Naive B cell (primary cell): ENCODE results near the gene SFMBT2. TPM values are rescaled to one million over a fixed set of nuclear protein-coding genes. Genes with fewer than 3 reads are reported as not detected.

Source experiments
- ATAC-seq, 2 donors: fragments of 150-1000 bp; cut with Tn5 transposase; 2 replicates each; pipeline ENCODE4 v1.10.0; 2021; ENCODE audit warnings: low read depth in 2 of 2, mild to moderate bottlenecking in 2 of 2, moderate library complexity in 2 of 2
- DNase-seq: peaks from one replicate; pipeline ENCODE4 v3.0.0; 2022
- H3K27ac Mint-ChIP-seq, 6 donors: one replicate each; pipeline ENCODE4 v1.8.0; 2020 to 2022; ENCODE audit warnings: mild to moderate bottlenecking in 6 of 6, mixed read lengths in 6 of 6, moderate library complexity in 5 of 6, inconsistent platforms in 2 of 6
- H3K27me3 Mint-ChIP-seq, 3 donors: one replicate each; pipeline ENCODE4 v1.8.0; 2021 to 2022; ENCODE audit warnings: mixed read lengths in 3 of 3, mild to moderate bottlenecking in 1 of 3
- H3K36me3 Mint-ChIP-seq, 2 donors: one replicate each; pipeline ENCODE4 v1.8.0; 2020 to 2022; ENCODE audit warnings: mixed read lengths in 2 of 2, inconsistent platforms in 1 of 2, mild to moderate bottlenecking in 1 of 2
- H3K4me1 Mint-ChIP-seq, 3 donors: one replicate each; pipeline ENCODE4 v1.8.0; 2020 to 2022; ENCODE audit warnings: mixed read lengths in 3 of 3, inconsistent platforms in 1 of 3, mild to moderate bottlenecking in 1 of 3, moderate library complexity in 1 of 3
- H3K4me3 Mint-ChIP-seq, 8 donors: one replicate each; pipeline ENCODE4 v1.8.0; 2020 to 2022; ENCODE audit warnings: mild to moderate bottlenecking in 8 of 8, mixed read lengths in 8 of 8, moderate library complexity in 8 of 8, inconsistent platforms in 2 of 8
- H3K9me3 Mint-ChIP-seq, 7 donors: one replicate each; pipeline ENCODE4 v1.8.0; 2020 to 2022; ENCODE audit warnings: mixed read lengths in 7 of 7, mild to moderate bottlenecking in 5 of 7, inconsistent platforms in 2 of 7, moderate library complexity in 1 of 7
- polyA plus RNA-seq, 6 donors: library from polyadenylated mRNA; unstranded; fragments of 300-500 nt; fragmentation: Illumina TruSeq; gene quantifications; one replicate each; pipeline ENCODE4 v1.2.3, GENCODE V29; 2021; ENCODE audit warnings: low read depth in 6 of 6

Gene SFMBT2
- polyA plus RNA-seq, 6 donors from 2014 or later, result 1.0 to 2.3 (median 2.0) TPM; not detected in 1

- H3K4me1 Mint-ChIP-seq, result peaks cover 5 to 8% (median 6%) of the 10 kb centered on the region in 3 donors
- ATAC-seq, result no peak
- peak overlapping the region in 1 of 8 donors; percentile 61 for H3K4me3 Mint-ChIP-seq
- peaks cover 5 to 37% (median 32%) of the 10 kb centered on the region in 3 donors for H3K27me3 Mint-ChIP-seq
- H3K27ac Mint-ChIP-seq, result no peak overlapping the region
- peaks cover 0 to 5% (median 2%) of the 10 kb centered on the region in 7 donors for H3K9me3 Mint-ChIP-seq
- no peak for DNase-seq
- peaks cover 0 to 21% of the 10 kb centered on the region in 2 donors for H3K36me3 Mint-ChIP-seq
Observed at GRCh38 chr10:7136016-7136415, 274.8 kb downstream of the SFMBT2 start.

- peaks cover 5 to 41% (median 35%) of the 10 kb centered on the region in 3 donors for H3K27me3 Mint-ChIP-seq
- H3K9me3 Mint-ChIP-seq, result peaks cover 0 to 5% (median 1%) of the 10 kb centered on the region in 7 donors
- DNase-seq (no peak), ATAC-seq (no peak)
- H3K36me3 Mint-ChIP-seq, result peaks cover 0 to 21% of the 10 kb centered on the region in 2 donors
- H3K27ac Mint-ChIP-seq, result no peak overlapping the region
- H3K4me1 Mint-ChIP-seq, result peaks cover 5 to 8% (median 6%) of the 10 kb centered on the region in 3 donors
- peak overlapping the region in 1 of 8 donors; percentile 10 for H3K4me3 Mint-ChIP-seq
Observed at GRCh38 chr10:7135188-7135587, 275.6 kb downstream of the SFMBT2 start.

GRCh38 chr10:7134448-7134847, 276.4 kb downstream of the SFMBT2 start:
- Mint-ChIP-seq H3K4me3 (no peak overlapping the region), H3K27me3 (peaks cover 5 to 41% (median 35%) of the 10 kb centered on the region in 3 donors), H3K36me3 (peaks cover 0 to 21% of the 10 kb centered on the region in 2 donors), H3K27ac (no peak overlapping the region), H3K9me3 (peaks cover 0 to 5% (median 1%) of the 10 kb centered on the region in 7 donors), H3K4me1 (peaks cover 5 to 8% (median 6%) of the 10 kb centered on the region in 3 donors)
- ATAC-seq (peak in 1 of 2 donors; percentile 60), DNase-seq (no peak)

DNA sequence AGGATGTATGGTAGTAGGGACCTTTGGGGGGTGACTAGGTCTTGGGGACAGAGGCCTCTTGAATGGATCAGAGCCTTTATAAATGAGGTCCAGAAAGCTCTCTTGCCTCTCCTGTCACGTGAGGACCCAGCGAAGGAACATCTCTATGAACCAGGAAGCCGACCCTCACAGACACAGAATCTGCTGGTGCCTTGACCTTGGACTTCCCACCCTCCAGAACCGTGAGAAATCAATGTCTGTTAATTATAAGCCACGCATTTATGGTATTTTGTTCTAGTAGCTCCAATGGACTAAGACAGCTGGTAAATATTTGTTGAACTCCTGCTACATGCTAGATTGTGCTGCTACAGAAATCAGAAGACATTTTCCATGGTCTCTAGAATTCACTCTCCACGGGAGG, 276.9 kb downstream of the SFMBT2 start:
- no peak overlapping the region for H3K4me3 Mint-ChIP-seq
- H3K9me3 Mint-ChIP-seq, result peaks cover 0 to 5% (median 1%) of the 10 kb centered on the region in 7 donors
- H3K36me3 Mint-ChIP-seq, result peaks cover 0 to 21% of the 10 kb centered on the region in 2 donors
- ATAC-seq (no peak), DNase-seq (no peak)
- H3K27me3 Mint-ChIP-seq, result peaks cover 5 to 41% (median 35%) of the 10 kb centered on the region in 3 donors
- H3K27ac Mint-ChIP-seq, result no peak overlapping the region
- peaks cover 5 to 8% (median 6%) of the 10 kb centered on the region in 3 donors for H3K4me1 Mint-ChIP-seq

GRCh38 chr10:7133278-7133677, 277.6 kb downstream of the SFMBT2 start:
- DNase-seq (no peak), ATAC-seq (no peak)
- Mint-ChIP-seq H3K4me3 (no peak overlapping the region), H3K9me3 (peaks cover 0 to 8% (median 1%) of the 10 kb centered on the region in 7 donors), H3K36me3 (peaks cover 0 to 21% of the 10 kb centered on the region in 2 donors), H3K27ac (no peak overlapping the region), H3K27me3 (peaks cover 5 to 41% (median 35%) of the 10 kb centered on the region in 3 donors), H3K4me1 (peaks cover 5 to 8% (median 6%) of the 10 kb centered on the region in 3 donors)

DNA sequence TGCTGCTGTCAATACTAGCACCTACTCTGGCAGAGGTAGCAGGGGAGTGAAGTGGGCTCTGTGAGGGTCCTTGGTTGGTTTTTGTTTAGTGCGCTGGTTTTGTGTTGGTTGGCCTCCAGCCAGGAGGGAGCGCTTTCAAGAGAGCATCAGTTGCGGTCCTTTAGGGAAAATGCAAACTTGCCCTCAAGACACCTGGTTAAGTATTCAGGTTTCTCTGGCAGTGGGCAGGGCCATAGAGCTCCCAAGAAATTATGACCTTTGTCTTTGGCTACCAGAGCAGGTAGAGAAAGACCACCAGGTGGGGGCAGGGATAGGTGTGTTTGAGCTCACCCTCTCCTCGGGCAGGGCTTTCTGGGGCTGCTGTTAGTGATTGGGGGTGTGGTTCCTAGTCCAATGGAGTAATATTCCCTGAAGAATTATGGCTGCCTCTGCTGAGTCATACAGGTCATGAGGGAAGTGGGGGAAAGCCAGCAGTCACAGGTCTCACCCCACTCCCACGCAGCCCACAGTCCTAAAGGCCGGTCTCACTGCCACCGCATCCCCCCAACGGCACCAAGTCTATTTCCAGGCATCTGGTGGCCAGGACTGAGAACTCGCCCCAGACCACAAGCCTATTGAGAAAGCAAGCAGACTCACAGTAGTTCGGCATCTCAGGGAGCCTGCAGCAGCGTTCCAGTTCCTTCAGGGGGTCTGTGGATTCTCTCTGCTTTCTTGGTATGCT, 280.5 kb downstream of the SFMBT2 start:
- H3K27me3 Mint-ChIP-seq, result peaks cover 5 to 26% (median 22%) of the 10 kb centered on the region in 3 donors
- H3K4me3 Mint-ChIP-seq, result no peak overlapping the region
- ATAC-seq, result no peak
- no peak for DNase-seq
- H3K36me3 Mint-ChIP-seq, result peaks cover 0 to 9% of the 10 kb centered on the region in 2 donors
- H3K4me1 Mint-ChIP-seq, result peaks cover 5 to 8% (median 6%) of the 10 kb centered on the region in 3 donors
- no peak overlapping the region for H3K27ac Mint-ChIP-seq
- peaks cover 0 to 8% (median 0%) of the 10 kb centered on the region in 7 donors for H3K9me3 Mint-ChIP-seq

GRCh38 chr10:7123774-7124173, 287.1 kb downstream of the SFMBT2 start:
- no peak overlapping the region for H3K27ac Mint-ChIP-seq
- peaks cover 4 to 8% (median 6%) of the 10 kb centered on the region in 3 donors for H3K4me1 Mint-ChIP-seq
- no peaks in the 10 kb centered on the region for H3K36me3 Mint-ChIP-seq
- no peak overlapping the region for H3K4me3 Mint-ChIP-seq
- H3K27me3 Mint-ChIP-seq, result peaks cover 0 to 9% (median 8%) of the 10 kb centered on the region in 3 donors
- ATAC-seq (no peak), DNase-seq (no peak)
- H3K9me3 Mint-ChIP-seq, result peaks cover 0 to 4% (median 0%) of the 10 kb centered on the region in 7 donors

- Mint-ChIP-seq H3K36me3 (no peaks in the 10 kb centered on the region), H3K27ac (peak overlapping the region in 1 of 6 donors; percentile 10), H3K4me1 (peaks cover 4 to 8% (median 6%) of the 10 kb centered on the region in 3 donors), H3K4me3 (no peak overlapping the region), H3K9me3 (no peaks in the 10 kb centered on the region), H3K27me3 (peaks cover 0 to 14% (median 8%) of the 10 kb centered on the region in 3 donors)
- no peak for DNase-seq
- ATAC-seq, result no peak
Observed at GRCh38 chr10:7122561-7122960, 288.3 kb downstream of the SFMBT2 start.

DNA sequence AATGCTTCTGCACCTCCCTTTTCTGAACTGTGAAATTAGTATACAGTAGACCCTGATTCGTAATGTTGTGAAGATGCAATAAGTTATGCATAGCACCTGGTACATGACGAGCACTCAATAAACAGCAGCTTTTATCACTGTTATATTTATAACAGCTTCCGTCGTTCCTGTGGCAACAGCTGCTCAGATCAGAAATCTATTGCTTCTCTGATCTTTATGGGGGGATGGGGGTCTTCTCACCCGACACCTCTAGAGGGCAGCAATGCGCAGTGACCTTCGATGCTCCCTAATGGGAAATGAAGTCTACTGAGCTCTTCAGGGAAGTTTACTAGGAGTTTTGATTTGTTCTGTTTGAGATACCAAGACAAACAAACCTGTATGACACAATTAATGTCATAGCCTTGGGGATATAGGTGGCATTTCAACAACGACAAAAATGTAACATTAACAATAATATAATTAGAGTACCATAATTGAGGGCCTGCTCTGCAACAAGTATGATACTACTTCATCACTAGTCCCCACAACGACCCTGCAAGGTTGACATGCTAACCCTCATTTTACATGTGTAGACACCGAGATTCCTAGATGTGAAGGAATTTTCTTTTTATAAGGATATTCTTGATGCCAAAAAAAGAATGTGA, 289.6 kb downstream of the SFMBT2 start:
- peaks cover 4 to 8% (median 6%) of the 10 kb centered on the region in 3 donors for H3K4me1 Mint-ChIP-seq
- H3K27me3 Mint-ChIP-seq, result peaks cover 0 to 14% (median 8%) of the 10 kb centered on the region in 3 donors
- peak overlapping the region in 4 of 6 donors; percentile 42 to 86 (median 62) for H3K27ac Mint-ChIP-seq

GRCh38 chr10:7119325-7120015, 291.4 kb downstream of the SFMBT2 start:
- H3K4me1 Mint-ChIP-seq, result peaks cover 4 to 8% (median 6%) of the 10 kb centered on the region in 3 donors
- H3K27ac Mint-ChIP-seq, result peak overlapping the region in 2 of 6 donors; percentile 3 to 26
- H3K9me3 Mint-ChIP-seq, result no peaks in the 10 kb centered on the region
- H3K36me3 Mint-ChIP-seq, result no peaks in the 10 kb centered on the region
- DNase-seq, result no peak
- H3K27me3 Mint-ChIP-seq, result peaks cover 0 to 18% (median 0%) of the 10 kb centered on the region in 3 donors
- no peak for ATAC-seq
- no peak overlapping the region for H3K4me3 Mint-ChIP-seq

More for the DNA sequence above, 289.6 kb downstream of the SFMBT2 start:
- ATAC-seq (peak; percentile 89 to 95), DNase-seq (peak; percentile 62)
- Mint-ChIP-seq H3K4me3 (no peak overlapping the region), H3K36me3 (no peaks in the 10 kb centered on the region), H3K9me3 (no peaks in the 10 kb centered on the region)

DNA sequence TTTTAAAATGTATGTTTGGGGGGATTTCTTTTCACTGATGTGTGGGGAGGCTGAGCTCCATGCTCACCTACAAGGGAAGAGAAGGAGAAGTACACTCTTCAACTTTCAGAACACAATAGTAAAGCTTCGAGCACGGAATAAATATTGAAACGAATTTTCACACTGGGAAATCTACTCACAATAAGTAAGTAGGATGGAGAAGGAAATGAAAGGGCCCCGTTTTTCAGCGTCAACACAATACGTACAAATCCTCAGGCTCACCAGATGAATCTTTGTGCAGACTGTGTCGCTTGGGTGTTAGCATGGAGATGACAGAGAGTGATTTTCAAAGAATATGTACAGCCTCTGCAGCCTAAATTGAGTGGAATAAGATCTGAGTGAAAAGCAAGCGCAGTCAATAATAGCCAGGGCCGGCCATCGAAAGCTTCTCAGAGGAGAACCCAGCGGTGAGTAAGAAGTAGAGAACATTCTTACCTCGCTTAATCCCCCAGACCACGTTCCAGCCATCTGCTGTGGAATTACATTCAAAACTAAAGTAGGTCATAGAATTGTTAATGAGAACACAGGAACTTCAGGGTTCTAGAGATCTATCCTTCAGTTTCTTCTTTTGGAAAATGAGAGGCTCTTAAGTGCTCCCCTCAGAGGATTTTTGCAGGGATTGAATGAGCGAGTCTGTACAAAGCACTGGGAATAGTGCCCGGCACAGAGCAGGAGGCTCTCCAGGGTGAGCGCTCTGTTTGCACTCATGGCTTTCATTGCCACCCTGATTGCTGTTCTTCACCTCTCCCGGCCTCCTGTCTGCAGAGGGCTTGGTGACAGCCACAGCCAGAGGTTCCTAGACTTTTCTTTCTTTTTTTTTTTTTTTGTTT, 292.8 kb downstream of the SFMBT2 start:
- ATAC-seq (no peak), DNase-seq (no peak)
- Mint-ChIP-seq H3K4me3 (no peak overlapping the region), H3K36me3 (no peaks in the 10 kb centered on the region), H3K27ac (no peak overlapping the region), H3K27me3 (peaks cover 0 to 19% (median 0%) of the 10 kb centered on the region in 3 donors), H3K9me3 (no peaks in the 10 kb centered on the region), H3K4me1 (peaks cover 4 to 8% (median 6%) of the 10 kb centered on the region in 3 donors)

- Mint-ChIP-seq H3K4me1 (peaks cover 4 to 8% (median 6%) of the 10 kb centered on the region in 3 donors), H3K9me3 (no peaks in the 10 kb centered on the region), H3K27me3 (peaks cover 0 to 15% (median 0%) of the 10 kb centered on the region in 3 donors), H3K4me3 (no peak overlapping the region), H3K27ac (no peak overlapping the region), H3K36me3 (no peaks in the 10 kb centered on the region)
- ATAC-seq, result no peak
- no peak for DNase-seq
Observed at GRCh38 chr10:7117177-7117799, 293.5 kb downstream of the SFMBT2 start.
